K562 (cell line): Measurements from ENCODE around the gene SCYL1. TPM values are rescaled to one million over a fixed set of nuclear protein-coding genes. Genes with fewer than 3 reads are reported as not detected.

Experiments used
- BRCA1 ChIP-seq, 2 experiments: fragments of 450-650 bp in 1 of 2; sonication (generic) in 1 of 2; formaldehyde crosslinking in 1 of 2; IDR thresholded peaks; 2 replicates each; pipeline versions ENCODE4 v1.5.0 to v1.6.1; 2017 to 2020; ENCODE audit warnings: mild to moderate bottlenecking in 1 of 2, missing genetic modification reagents in 1 of 2
- CBFB ChIP-seq: sonication (generic); formaldehyde crosslinking; IDR thresholded peaks from 2 replicates; pipeline ENCODE4 v1.4.0; 2020; ENCODE audit warnings: mild to moderate bottlenecking, missing genetic modification reagents
- EWSR1 ChIP-seq: fragments of 450-650 bp; IDR thresholded peaks from 2 replicates; pipeline ENCODE4 v1.6.1; 2018; ENCODE audit warnings: borderline replicate concordance, mild to moderate bottlenecking, low read depth, moderate library complexity; ENCODE audit not compliant: partially characterized antibody
- FOXK1 ChIP-seq: sonication (generic); formaldehyde crosslinking; IDR thresholded peaks from 2 replicates; pipeline ENCODE4 v1.8.0; 2022; ENCODE audit warnings: missing genetic modification reagents, mild to moderate bottlenecking, borderline replicate concordance
- HDAC3 ChIP-seq: fragments of 450-650 bp; IDR thresholded peaks from 2 replicates; pipeline ENCODE4 v1.6.1; 2018; ENCODE audit warnings: borderline replicate concordance, mild to moderate bottlenecking, moderate library complexity; ENCODE audit not compliant: partially characterized antibody
- KLF13 ChIP-seq: fragments of 450-650 bp; IDR thresholded peaks from 2 replicates; pipeline ENCODE4 v1.6.1; 2016; ENCODE audit warnings: missing genetic modification characterization, low read depth, mild to moderate bottlenecking, missing compliant biosample characterization, moderate library complexity, borderline replicate concordance
- POLR3G ChIP-seq: IDR thresholded peaks from 2 replicates; pipeline ENCODE4 v1.6.1; 2011; ENCODE audit not compliant: insufficient read length, insufficient replicate concordance; ENCODE audit errors: extremely low read depth
- SIRT6 ChIP-seq: IDR thresholded peaks from one replicate; pipeline ENCODE4 v1.6.1; 2012; ENCODE audit warnings: low read depth, mild to moderate bottlenecking, control low read depth, inconsistent platforms, low read length, moderate library complexity
- ZC3H11A ChIP-seq: IDR thresholded peaks from 2 replicates; pipeline ENCODE4 v1.6.1; 2012; ENCODE audit warnings: low read depth, low read length, improper control_type of control experiment
- ZNF133 ChIP-seq: fragments of 250-450 bp; sonication (Bioruptor Pico); IDR thresholded peaks from 2 replicates; pipeline ENCODE4 v1.4.0; 2020; ENCODE audit warnings: mild to moderate bottlenecking
- ZNF589 ChIP-seq: fragments of 200-800 bp; sonication (Bioruptor generic); IDR thresholded peaks from 2 replicates; pipeline ENCODE4 v1.6.1; 2016; ENCODE audit warnings: low read depth, missing genetic modification characterization, missing compliant biosample characterization
- polyA plus RNA-seq, 8 experiments: library from polyadenylated mRNA; depleted of rRNA in 4 of 8; stranded (reverse) in 5 of 8; unstranded in 3 of 8; fragments of >200 nt; fragmentation: Nextera tagmentation in 2 of 8; fragmentation: Illumina TruSeq in 1 of 8; extraction: Ambion mirVana in 2 of 8; extraction: Trizol in 1 of 8; gene quantifications; 2 replicates each; pipeline versions ENCODE4 v1.2.1 to v1.2.3, GENCODE V29; 2011 to 2014; ENCODE audit warnings: inconsistent platforms in 1 of 8, missing spikeins in 1 of 8
- total RNA-seq, 7 experiments: library from RNA; depleted of rRNA in 6 of 7; stranded (reverse); fragments of >200 nt in 6 of 7; fragmentation: Illumina TruSeq in 2 of 7; extraction: Trizol in 2 of 7; gene quantifications; 2 replicates each; pipeline versions ENCODE4 v1.2.1 to v1.2.3, GENCODE V29; 2011 to 2021; ENCODE audit warnings: low replicate concordance in 1 of 7
- TF ChIP-seq, protein P1 (sequence below): sonication (generic); formaldehyde crosslinking; IDR thresholded peaks from 2 replicates; pipeline ENCODE4 v1.4.0; 2020; ENCODE audit warnings: mild to moderate bottlenecking, missing genetic modification reagents
- TF ChIP-seq, protein P2 (sequence below), 2 experiments: fragments of 450-650 bp; IDR thresholded peaks; 2 replicates each; pipeline ENCODE4 v1.6.1; 2016
- TF ChIP-seq, protein P3 (sequence below): fragments of 200-400 bp; formaldehyde crosslinking; IDR thresholded peaks from 2 replicates; pipeline ENCODE4 v1.6.1; 2017; ENCODE audit warnings: mild to moderate bottlenecking, low read depth, low read length, moderate library complexity
- TF ChIP-seq, protein P4 (sequence below), 2 experiments: IDR thresholded peaks; 2 replicates each; pipeline ENCODE4 v1.6.1; 2012; ENCODE audit warnings: improper control_type of control experiment in 2 of 2, low read depth in 2 of 2, low read length in 2 of 2, borderline replicate concordance in 1 of 2

Gene SCYL1
- total and polyA plus RNA-seq, 9 of the 15 experiments (the other 6 are each of a cell fraction or from before 2014, with no cell fraction given) = 1.9 to 145 (median 57.6) TPM

DNA sequence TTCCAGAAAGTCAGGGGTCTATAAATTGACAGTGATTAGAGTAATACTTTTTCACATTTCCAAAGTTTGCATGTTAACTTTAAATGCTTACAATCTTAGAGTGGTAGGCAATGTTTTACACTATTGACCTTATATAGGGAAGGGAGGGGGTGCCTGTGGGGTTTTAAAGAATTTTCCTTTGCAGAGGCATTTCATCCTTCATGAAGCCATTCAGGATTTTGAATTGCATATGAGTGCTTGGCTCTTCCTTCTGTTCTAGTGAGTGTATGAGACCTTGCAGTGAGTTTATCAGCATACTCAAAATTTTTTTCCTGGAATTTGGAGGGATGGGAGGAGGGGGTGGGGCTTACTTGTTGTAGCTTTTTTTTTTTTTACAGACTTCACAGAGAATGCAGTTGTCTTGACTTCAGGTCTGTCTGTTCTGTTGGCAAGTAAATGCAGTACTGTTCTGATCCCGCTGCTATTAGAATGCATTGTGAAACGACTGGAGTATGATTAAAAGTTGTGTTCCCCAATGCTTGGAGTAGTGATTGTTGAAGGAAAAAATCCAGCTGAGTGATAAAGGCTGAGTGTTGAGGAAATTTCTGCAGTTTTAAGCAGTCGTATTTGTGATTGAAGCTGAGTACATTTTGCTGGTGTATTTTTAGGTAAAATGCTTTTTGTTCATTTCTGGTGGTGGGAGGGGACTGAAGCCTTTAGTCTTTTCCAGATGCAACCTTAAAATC, 20.8 kb upstream of the SCYL1 start (continued):
- TF ChIP-seq, protein P1, sequence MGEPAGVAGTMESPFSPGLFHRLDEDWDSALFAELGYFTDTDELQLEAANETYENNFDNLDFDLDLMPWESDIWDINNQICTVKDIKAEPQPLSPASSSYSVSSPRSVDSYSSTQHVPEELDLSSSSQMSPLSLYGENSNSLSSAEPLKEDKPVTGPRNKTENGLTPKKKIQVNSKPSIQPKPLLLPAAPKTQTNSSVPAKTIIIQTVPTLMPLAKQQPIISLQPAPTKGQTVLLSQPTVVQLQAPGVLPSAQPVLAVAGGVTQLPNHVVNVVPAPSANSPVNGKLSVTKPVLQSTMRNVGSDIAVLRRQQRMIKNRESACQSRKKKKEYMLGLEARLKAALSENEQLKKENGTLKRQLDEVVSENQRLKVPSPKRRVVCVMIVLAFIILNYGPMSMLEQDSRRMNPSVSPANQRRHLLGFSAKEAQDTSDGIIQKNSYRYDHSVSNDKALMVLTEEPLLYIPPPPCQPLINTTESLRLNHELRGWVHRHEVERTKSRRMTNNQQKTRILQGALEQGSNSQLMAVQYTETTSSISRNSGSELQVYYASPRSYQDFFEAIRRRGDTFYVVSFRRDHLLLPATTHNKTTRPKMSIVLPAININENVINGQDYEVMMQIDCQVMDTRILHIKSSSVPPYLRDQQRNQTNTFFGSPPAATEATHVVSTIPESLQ = no peak
- TF ChIP-seq, protein P2, sequence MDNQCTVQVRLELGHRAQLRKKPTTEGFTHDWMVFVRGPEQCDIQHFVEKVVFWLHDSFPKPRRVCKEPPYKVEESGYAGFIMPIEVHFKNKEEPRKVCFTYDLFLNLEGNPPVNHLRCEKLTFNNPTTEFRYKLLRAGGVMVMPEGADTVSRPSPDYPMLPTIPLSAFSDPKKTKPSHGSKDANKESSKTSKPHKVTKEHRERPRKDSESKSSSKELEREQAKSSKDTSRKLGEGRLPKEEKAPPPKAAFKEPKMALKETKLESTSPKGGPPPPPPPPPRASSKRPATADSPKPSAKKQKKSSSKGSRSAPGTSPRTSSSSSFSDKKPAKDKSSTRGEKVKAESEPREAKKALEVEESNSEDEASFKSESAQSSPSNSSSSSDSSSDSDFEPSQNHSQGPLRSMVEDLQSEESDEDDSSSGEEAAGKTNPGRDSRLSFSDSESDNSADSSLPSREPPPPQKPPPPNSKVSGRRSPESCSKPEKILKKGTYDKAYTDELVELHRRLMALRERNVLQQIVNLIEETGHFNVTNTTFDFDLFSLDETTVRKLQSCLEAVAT (IDR thresholded peaks at IDR 0.05) = peak; percentile 97 to 98
- no peak for TF ChIP-seq ZNF589 (CRISPR knock-in tag)
- no peak for TF ChIP-seq FOXK1
- TF ChIP-seq ZNF133 (CRISPR knock-in tag) = no peak
- TF ChIP-seq SIRT6 = peak; percentile 74
- TF ChIP-seq, protein P3, sequence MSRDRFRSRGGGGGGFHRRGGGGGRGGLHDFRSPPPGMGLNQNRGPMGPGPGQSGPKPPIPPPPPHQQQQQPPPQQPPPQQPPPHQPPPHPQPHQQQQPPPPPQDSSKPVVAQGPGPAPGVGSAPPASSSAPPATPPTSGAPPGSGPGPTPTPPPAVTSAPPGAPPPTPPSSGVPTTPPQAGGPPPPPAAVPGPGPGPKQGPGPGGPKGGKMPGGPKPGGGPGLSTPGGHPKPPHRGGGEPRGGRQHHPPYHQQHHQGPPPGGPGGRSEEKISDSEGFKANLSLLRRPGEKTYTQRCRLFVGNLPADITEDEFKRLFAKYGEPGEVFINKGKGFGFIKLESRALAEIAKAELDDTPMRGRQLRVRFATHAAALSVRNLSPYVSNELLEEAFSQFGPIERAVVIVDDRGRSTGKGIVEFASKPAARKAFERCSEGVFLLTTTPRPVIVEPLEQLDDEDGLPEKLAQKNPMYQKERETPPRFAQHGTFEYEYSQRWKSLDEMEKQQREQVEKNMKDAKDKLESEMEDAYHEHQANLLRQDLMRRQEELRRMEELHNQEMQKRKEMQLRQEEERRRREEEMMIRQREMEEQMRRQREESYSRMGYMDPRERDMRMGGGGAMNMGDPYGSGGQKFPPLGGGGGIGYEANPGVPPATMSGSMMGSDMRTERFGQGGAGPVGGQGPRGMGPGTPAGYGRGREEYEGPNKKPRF = 0 out of 2 replicates have a peak, but pooled peaks have one; percentile 23
- no peak for TF ChIP-seq CBFB
- TF ChIP-seq, protein P4, sequence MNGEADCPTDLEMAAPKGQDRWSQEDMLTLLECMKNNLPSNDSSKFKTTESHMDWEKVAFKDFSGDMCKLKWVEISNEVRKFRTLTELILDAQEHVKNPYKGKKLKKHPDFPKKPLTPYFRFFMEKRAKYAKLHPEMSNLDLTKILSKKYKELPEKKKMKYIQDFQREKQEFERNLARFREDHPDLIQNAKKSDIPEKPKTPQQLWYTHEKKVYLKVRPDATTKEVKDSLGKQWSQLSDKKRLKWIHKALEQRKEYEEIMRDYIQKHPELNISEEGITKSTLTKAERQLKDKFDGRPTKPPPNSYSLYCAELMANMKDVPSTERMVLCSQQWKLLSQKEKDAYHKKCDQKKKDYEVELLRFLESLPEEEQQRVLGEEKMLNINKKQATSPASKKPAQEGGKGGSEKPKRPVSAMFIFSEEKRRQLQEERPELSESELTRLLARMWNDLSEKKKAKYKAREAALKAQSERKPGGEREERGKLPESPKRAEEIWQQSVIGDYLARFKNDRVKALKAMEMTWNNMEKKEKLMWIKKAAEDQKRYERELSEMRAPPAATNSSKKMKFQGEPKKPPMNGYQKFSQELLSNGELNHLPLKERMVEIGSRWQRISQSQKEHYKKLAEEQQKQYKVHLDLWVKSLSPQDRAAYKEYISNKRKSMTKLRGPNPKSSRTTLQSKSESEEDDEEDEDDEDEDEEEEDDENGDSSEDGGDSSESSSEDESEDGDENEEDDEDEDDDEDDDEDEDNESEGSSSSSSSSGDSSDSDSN (IDR thresholded peaks at IDR 0.05; ENCODE audit: borderline replicate concordance in 1 of 2, low read depth in 2 of 2, low read length in 2 of 2) = no peak
- TF ChIP-seq BRCA1 (IDR thresholded peaks at IDR 0.05) = no peak
- TF ChIP-seq BRCA1 (CRISPR knock-in tag; IDR thresholded peaks at IDR 0.05) = no peak
- TF ChIP-seq HDAC3 = peak; percentile 54
- no peak for TF ChIP-seq POLR3G
- TF ChIP-seq KLF13 = 0 out of 2 replicates have a peak, but pooled peaks have one; percentile 10
- TF ChIP-seq EWSR1 = peak; percentile 88
- TF ChIP-seq ZC3H11A = no peak
